ENCODE data around the gene IGF2R.

Gene IGF2R

DNA sequence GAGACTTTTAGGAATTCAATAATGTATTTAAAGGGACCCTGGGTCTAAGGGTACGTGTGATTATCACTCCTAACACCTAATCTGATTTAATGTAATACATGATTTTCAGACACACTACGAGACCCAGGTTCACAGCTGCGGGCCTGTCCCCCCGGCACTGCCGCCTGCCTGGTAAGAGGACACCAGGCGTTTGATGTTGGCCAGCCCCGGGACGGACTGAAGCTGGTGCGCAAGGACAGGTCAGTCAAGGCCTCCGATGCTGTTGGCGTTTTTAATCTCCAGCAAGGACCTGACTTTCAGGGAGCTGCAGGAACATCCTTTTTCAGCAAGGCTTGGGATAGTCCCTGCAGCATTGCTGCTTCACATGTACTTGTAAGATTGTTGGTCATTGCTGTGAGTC is 58.2 kb downstream of the IGF2R start:
- no peak for DNase-seq (ENCODE audit: low spot score)

DNA sequence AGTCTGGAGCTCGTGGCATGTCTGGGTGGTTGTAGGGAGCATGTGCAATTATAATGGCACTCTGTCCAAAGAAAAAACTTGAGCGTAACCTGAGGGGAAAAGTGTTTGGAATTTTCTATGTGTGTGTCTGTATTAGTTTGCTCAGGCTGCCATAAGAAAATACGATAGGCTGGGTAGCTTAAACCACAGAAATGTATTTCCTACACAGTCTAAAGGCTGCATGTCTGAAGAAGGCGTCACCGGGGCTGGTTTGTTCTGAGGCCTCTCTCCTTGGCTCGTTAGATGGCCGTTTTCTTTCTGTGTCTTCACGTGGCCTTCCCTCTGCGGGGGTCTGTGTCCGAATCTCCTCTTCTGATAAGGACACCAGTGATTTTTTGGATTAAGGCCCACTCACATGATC is 59.0 kb downstream of the IGF2R start:
- DNase-seq (ENCODE audit: low spot score): no peak

DNA sequence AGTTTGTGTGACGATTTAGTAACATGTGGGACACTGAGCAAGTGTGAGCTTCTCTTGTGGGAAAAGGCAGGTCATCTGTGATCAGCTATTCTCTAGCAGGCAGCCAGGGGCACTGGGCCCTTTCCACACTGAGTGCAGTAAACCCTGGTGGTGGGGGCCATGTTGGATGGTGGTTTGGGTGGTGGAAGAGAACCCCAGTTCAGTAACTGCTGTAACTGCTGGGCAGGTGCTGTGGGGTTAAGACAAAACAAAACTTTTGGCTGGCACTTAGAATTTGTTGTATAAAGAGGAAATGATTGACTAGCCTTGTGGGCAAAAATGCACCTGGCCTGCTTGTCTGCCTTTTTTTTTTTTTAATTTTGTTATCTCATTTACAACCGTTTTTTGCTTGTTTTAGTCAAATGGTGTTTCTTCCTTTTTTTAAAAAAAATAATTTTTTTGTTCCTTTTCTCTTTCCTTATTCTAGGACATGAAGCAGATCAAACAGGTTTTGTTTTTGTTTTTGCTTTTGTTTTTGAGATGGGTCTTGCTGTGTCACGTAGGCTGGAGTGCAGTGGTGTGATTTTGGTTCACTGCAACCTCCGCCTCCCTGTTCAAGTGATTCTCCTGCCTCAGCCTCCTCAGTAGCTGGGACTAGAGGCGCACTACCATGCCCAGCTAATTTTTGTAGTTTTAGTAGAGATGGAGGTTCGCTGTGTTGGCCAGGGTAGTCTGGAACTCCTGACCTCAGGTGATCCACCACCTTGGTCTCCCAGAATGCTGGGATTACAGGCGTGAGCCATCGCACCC is 59.8 kb downstream of the IGF2R start:
- no peak for DNase-seq (ENCODE audit: low spot score)

DNA sequence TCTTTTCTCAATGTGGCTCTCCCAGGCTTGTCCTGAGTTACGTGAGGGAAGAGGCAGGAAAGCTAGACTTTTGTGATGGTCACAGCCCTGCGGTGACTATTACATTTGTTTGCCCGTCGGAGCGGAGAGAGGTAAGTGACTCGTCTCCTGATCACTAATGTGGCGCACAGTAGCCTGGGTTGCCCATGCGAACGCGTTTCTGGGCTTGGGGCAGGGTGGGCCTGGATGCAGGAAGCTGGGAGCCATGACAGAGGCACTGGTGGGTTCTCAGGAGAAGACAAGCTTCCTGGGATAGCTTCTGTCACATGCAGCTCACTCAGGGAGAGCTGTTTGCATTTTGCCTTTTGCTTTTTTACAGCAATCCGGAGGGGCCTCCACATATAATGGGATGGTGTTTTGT is 60.6 kb downstream of the IGF2R start:
- DNase-seq (ENCODE audit: low spot score): no peak

DNA sequence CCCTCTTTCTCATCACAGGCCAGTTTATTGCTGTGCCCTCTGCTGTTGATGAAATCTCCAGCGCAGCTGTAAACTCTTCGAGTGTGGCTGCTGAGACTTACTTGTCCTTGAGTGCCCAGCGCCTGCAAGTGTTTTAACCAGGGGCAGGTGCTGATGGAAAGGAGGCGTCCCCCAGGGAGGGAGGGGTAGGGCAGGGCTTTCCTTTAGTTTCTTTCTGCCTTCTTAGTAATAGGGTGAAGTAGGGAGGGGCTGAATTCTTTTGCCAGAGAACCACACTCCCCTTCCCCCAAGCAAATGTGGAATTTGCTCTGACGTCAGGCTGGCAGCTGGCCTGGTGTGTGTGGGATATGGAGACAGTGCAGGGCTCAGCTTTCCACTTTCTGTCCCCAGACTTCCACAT is 61.2 kb downstream of the IGF2R start:
- DNase-seq (ENCODE audit: low spot score): no peak

DNA sequence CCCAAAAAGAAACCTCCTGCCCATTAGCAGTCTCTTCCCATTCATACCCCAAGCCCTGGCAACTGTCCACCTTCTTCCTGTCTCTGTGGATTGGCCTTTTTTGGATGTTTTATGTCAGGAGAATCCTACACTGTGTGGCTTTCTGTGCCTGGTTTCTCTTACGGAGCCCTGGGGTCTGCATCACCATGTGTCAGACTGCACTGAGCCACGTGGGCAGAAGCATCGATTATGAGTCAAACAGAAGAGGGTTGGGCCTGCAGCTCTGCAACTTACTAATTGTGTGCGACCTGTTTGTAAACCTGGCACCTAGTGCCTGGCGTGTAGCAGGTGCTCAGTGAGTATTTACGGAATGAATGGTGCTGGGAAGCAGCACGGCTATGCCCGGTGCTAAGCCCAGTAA is 62.6 kb downstream of the IGF2R start:
- no peak for DNase-seq (ENCODE audit: low spot score)

DNA sequence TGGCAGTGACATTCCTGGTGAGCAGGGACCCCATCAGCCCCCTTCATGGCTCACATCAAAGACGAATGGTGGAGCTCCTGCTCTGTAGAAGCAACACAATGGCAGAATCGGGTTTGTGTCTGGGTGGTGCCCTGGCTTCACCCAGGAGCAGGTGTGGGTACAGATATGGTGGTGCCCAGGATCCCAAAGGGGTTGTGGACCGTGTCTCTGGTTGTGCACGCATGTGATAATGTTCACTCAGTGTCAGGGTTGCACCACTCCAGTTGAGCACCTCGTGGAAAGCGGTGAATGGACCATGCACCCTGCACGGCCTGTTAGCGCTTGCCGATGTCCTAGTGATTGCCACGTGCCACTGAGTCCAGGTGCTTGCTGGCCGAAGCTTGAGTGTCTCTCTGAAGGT is 63.0 kb downstream of the IGF2R start:
- DNase-seq (ENCODE audit: low spot score): no peak

DNA sequence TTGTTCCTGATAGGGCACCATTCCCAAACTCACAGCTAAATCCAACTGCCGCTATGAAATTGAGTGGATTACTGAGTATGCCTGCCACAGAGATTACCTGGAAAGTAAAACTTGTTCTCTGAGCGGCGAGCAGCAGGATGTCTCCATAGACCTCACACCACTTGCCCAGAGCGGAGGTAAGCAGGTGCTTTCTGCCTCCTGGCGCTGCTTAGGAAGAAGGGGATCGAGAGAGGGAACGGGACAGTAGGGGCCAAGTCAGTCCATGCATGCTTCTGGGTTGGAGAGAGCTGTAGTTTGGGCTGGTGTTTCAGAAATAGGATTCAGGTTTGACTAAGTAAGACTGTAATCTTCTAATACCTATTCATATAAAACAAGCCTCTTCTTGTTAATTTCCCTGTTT is 63.7 kb downstream of the IGF2R start:
- no peak for DNase-seq (ENCODE audit: low spot score)

DNA sequence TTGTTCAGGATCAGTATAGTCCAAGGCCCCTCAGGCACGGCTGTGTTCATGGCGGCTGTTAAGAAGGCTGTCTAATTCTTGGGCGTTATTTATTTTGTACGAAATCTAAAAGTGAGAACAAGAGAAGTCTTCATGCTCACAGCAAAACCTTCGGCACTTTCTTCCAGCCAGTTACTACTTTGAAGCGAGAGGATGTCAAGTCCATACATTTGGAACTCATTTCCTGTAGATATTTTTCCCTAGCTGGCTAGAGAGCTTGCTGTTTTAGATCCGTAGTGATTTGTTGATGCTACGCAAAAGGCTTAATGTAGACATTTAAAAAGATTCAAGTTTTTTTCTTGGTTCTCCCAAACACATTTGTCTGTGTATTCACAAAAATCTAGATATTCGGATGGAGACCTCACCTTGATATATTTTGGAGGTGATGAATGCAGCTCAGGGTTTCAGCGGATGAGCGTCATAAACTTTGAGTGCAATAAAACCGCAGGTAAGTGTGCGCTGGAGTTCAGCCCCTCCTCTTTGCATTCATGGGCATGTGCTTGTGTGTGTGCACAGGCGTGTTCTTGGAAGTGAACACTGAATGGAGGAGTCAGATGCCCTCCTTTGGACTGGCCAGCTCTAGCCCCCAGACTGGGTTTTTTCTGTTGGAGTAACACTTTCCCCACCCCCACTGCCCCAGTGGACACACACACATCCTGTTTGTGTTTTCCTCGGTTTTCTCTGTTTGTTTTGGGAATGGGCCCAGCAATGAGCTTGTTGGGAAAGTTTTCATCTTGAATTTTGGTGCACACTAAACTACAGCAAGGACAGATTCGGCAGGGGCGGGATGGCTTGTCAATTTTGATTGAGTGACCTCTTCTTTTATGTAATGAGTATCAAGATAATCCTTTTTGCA is 65.4 kb downstream of the IGF2R start:
- no peak for DNase-seq (ENCODE audit: low spot score)

DNA sequence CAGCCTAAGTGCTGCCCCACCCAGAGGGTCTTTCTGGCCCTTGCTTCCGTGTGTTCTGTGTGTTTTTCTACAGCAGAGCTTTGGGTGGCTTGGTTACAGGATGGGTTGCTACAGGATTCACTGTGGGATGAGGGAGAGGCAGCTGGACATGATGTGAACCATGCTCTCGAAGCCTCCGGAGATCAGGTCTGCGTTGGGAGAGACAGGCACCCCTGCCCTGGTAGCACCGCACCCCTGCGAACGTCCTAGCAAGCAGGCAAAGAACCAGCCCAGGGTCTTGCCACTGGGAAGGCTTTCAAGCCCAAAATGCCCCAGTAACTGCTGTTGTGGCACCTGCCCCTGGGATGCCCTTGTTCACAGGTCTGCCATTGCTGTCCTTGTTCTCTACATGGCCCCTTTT is 66.4 kb downstream of the IGF2R start:
- no peak for DNase-seq (ENCODE audit: low spot score)

DNA sequence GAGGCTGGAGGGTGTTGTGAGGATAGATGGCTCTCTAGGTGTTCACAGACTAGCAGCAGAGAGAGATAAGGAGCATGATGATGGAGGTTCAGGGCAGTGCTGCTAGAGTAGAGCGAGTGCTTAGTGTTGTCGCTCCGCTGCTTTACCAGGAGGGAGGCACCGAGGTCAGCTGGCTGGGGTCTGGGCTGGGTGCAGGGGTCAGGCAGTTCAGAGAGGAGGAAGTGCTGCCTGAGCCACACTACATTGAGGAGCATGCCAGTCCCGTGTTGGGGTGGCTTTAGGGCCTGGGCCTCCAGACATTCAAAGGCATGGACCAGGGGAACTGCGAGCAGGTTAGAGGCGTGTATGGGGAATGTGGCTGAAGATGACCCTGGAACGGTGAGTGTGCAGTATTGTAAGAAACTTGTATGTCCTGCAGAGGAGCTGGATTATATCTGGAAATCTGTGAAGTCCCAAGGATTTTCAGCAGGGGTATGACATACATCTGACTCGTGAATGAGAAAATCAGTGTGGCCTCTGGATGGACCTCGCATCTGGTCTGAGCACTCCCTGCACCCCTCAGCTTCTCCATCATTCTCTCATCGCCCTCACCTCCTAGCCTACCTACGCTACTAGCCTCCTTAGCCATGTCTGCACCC is 66.9 kb downstream of the IGF2R start:
- DNase-seq (ENCODE audit: low spot score): no peak

DNA sequence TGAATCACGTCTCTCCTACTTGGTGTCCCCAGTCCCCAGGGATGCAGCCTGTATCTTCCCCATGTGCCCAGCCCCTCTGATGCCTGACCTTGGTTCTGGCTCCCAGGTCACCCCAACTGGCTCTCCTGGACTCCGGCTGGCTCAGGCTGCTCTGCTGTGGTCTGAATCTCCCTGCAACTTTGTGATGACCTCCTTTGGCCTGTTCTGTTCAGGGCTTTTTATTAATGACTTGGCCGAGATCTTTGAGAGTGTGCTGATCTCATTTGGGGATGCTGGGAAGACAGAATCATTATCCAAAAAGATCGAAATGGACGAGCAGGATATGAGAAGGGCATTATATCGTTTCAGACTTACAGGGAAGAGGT is 67.4 kb downstream of the IGF2R start:
- no peak for DNase-seq (ENCODE audit: low spot score)

DNA sequence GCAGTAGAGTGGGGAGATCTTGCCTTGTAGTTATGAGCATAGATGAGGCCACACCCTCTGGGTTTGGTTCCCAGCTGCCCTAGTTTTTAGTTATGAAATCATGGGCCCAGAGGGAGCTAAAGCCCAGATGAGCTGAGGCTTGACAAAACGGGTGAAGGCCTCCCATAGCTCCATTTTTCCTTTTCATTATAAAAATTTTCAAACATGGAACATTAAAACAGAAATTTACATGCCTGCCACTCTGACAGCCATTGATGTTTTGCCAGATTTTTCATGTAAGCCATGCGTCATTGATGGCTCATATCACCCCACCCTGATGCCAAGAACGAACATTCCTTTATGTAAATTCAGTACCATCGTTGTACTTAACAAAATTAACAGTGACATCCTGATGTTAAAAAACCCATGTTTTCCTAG is 67.9 kb downstream of the IGF2R start:
- no peak for DNase-seq (ENCODE audit: low spot score)

DNA sequence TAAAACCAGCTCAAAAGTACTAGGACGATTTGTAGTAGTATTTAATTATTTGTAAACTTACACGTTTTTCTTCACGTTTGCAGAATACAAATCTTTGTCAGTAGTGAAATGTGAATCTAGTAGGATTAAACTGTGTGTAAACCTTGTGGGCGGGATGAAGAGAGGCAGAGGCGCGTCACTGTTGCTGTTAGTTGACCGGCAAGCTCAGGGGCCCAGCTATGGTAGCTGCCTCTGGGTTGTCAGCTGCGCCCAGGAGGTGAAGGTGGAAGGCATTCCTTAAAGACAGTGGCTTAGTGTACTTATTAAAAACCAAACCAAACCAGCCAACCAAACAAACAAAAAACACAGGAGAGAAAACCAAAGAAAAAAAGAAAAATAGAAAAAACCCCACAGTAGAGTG is 69.6 kb downstream of the IGF2R start:
- no peak for DNase-seq (ENCODE audit: low spot score)

DNA sequence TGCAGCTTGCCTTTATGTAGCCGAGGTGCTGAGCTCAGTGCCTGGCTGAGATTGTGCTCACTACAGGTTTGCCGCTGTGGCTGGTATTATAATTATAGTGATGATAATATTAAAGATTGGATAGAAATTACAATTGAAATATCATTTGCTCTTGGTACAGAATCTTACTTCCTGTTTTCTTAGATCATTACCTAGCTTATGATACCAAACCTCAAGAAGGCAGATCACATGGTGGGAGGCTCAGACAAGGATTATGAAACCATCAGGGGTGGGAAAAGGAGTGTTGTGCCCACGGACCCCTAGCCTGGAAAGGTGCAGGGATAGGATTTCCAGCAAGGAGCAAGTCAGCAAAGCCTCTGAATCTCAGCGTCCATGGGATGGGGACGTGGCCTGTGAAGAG is 70.6 kb downstream of the IGF2R start:
- DNase-seq (ENCODE audit: low spot score): no peak

DNA sequence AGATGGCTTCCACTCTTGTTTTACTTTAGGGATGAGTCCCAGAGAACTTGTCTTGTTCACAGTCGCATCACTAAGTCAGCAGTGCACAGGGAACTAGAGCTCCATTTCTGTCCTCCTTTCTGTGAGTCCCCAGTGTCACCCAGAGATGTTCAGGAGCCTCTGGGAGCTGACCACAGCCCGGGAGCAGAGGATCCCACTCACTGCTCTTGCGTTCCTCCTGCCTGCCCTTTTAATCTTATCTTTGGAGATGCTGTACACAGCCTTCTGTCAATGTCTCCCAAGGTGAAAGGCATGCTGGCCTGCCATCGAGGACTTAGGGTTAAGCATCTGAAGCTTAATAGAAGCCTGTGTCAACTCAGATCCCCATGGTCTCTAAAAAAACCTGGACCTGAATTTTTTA is 71.2 kb downstream of the IGF2R start:
- DNase-seq (ENCODE audit: low spot score): no peak

DNA sequence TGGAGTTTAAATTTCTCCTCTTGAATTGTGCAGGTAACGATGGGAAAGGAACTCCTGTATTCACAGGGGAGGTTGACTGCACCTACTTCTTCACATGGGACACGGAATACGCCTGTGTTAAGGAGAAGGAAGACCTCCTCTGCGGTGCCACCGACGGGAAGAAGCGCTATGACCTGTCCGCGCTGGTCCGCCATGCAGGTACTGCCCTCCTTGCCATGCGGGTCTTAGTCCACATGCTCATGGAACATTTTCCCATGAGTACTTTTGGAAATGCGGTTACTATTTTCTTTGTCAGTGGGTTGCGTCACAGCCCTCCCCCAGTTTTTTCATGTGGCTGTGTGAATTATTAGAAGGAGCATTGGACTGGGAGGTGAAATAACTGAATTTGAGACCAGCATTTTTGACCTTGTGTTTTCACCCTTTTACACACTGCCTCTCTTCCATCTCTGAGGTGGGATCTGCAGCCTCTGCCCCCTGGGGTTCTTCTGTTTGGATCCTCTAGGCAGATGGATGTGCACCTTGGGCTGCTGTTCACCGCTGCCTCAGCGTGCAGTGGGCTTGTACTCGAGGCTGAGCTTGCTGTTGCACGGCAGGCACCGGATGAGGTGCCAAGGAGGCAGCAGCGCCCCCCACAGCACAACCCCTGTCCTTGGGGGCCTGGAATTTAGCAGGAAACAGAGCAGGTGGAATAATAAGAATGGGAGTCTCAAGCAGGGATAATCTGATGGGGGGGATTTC is 71.8 kb downstream of the IGF2R start:
- no peak for DNase-seq (ENCODE audit: low spot score)

DNA sequence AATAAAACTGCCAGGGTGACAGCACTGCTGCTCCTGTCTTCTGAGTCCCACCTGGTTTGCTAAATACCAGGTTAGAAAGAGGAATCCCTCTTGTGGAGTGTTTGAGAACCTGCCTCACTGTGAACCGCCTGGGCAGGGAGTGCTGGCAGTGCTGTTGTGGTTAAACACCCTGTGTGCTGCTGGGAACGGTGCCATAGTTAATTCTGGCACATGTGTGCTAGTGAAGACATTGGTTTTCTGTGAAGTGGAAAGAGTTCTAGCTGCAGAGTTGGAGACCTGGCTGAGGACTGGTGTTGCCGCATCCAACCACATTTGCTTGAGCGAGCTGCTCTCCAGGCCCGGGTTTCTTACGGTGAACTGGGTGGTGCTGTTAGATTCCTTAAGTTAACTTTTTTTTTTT is 72.7 kb downstream of the IGF2R start:
- DNase-seq (ENCODE audit: low spot score): no peak

DNA sequence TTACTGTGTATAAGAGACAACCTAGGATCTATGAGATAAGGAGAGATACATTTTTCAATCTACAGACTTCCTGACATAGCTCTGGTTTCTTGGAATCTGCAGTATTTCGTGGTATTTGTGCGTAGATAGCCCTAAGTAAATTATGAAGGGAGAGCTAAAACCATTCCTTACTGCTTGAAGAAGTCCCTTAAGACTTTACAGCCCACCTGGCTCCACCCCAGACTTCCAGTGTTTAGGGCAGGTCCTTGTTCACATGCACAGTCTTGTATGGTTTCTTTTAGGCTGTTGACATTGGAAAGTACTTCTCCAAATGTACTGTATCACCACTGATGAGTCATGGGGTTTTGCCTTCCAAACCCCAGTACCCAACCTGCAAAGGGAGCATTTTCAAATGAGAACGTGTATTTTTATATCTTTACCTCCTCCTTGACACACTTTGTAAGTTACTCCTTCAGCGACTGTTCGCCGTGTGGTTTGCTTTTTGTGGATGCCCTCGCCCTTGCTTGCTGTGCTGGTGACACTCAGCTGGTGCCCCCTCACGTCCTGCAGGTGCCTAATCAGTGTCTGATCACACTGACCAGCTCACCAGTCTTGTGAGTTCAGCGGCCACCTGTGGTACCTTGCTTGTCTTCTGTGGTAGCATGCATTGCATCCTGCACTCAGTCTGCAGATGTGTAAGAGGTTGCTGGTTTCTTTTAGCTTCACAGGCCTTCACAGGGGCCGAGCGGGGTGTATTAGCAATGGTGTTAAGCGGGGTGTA is 73.3 kb downstream of the IGF2R start:
- no peak for DNase-seq (ENCODE audit: low spot score)

DNA sequence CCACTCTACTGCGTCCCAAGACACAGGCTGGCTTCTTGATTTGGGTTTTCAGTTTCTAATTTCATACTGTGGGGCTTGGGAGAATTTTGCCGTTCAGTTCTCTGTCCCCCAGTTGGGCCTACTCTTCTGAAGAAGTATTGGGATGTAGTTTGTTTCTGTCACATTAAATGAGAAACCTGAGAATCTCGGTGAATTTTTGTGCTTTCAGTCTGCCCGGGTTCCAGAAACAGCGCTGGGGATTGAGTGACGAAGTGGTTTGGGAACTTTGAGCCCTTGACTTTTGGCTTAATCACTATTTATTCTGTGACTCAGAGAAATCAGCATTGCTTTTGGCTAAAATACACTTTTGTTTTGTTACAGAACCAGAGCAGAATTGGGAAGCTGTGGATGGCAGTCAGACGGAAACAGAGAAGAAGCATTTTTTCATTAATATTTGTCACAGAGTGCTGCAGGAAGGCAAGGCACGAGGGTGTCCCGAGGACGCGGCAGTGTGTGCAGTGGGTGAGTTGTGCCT is 74.0 kb downstream of the IGF2R start:
- no peak for DNase-seq (ENCODE audit: low spot score)

DNA sequence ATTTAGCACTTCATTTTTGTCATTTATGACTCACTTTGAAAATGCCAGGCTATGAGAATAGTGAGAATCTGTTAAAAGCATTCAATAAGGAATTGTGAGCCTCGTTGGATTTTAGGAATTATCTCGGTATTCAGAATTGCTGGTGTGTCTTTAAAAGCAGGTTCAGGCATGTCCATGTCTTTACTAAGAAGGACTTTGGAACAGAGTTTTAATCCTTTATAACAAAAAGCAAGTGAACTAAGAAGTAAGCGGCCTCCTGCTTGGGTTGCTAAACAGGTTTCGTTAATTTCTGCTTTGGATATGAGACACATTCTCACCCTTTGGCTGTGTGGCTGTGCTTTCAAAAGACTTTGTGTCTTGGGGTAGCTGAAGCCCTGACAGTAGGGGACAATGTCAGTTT is 74.9 kb downstream of the IGF2R start:
- DNase-seq (ENCODE audit: low spot score): no peak
